HG03108 (cell line): ENCODE results near the gene FCF1.

Experiments used
- ATAC-seq: cut with Tn5 transposase; IDR thresholded peaks from one replicate; pipeline ENCODE4 v1.9.1; 2021; ENCODE audit warnings: moderate library complexity; ENCODE audit not compliant: unreplicated experiment

The FCF1 gene

GRCh38 chr14:74763803-74764531 is 51.0 kb downstream of the FCF1 start:
- ATAC-seq, result no peak

GRCh38 chr14:74765721-74766120 is 52.8 kb downstream of the FCF1 start:
- no peak for ATAC-seq

DNA sequence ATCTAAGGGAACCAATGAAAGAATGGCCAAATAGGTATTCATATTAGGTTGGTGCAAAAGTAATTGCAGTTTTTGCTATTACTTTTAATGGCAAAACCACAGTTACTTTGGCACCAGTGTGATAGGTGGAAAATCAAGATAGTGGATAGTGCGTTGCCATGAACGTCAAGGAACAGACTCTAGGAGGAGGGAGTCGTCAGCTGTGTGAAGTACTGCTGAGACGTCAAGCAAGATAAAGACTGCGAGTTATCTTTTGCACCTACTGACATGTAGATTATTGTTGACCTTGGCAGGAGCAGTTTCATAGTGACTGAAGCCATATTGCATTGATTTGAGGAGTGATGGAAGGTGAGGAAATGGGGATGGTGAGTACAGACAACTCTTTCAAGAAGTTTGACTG is 58.5 kb downstream of the FCF1 start:
- ATAC-seq, result no peak

GRCh38 chr14:74784634-74785033 is 71.7 kb downstream of the FCF1 start:
- no peak for ATAC-seq

DNA sequence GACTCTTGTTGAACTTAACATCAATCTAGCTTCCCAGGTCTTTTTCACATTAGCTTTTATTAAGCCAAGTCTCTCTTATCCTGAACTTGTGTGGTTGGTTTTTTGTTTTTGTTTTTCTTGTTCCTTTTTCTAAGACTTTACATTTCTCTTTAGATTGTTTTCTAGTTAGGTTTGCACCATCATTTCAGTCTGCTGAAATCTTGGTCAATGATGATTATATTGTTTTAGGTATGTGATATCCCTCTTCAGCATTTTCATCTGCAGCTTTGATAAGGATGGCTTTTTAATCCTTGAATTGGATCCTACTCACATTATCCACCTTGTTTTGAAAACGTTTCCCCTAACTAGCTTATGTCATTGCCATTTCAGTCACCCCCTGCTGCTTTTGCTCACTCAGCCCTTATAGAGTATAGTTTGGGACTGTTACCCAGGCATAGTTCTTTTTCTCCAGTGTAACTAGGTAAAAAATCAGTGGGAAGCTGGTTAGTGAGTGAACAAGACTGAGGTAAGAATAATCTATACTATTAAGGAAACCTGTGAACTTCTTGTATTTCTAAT is 72.2 kb downstream of the FCF1 start:
- ATAC-seq, result no peak

DNA sequence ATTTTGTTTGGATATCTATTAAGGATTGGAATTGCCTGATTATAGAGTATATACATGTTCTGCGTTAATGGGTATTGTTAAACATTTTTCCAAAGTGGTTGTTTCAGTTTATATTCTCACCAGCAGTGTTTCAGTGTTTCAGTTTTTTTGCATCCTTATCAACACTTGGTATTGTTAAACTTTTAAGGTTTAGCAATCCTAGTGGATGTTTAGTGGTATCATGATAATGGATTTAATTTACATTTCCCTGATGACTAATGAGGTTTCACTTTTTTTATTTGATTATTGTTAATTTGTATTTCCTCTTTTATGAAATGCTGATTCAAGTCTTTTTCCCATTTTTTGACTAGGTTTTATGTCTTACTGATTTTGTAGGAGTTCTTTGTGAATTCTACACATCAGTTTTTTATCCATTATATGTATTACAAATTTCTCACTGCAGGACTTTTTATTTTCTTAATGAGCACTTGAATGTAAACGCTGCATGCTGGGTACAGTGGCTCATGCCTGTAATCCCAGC is 73.9 kb downstream of the FCF1 start:
- ATAC-seq, result no peak
